Loucy (cell line): ENCODE data around the gene TP73.

Source experiments
- CTCF ChIP-seq: fragments of 200-600 bp; sonication (generic); conservative IDR thresholded peaks from 2 replicates; pipeline ENCODE4 v1.5.1; 2014; ENCODE audit warnings: mild to moderate bottlenecking, antibody characterized with exemption, low read length
- EZH2phosphoT487 ChIP-seq: fragments of 200-600 bp; IDR thresholded peaks from 2 replicates; pipeline ENCODE4 v1.6.1; 2018; ENCODE audit warnings: antibody characterized with exemption, mild to moderate bottlenecking, moderate library complexity, borderline replicate concordance

- no peak for TF ChIP-seq CTCF
- TF ChIP-seq EZH2phosphoT487 = no peak
Measured at GRCh38 chr1:3732434-3733093, 80.2 kb downstream of the TP73 start.
